ENCODE results near the gene ILK. TPM values are rescaled to one million over a fixed set of nuclear protein-coding genes. Genes with fewer than 3 reads are reported as not detected.

ILK gene
- total RNA-seq, 4 donors from 2014 or later, result 481 to 652 (median 606) TPM

DNA sequence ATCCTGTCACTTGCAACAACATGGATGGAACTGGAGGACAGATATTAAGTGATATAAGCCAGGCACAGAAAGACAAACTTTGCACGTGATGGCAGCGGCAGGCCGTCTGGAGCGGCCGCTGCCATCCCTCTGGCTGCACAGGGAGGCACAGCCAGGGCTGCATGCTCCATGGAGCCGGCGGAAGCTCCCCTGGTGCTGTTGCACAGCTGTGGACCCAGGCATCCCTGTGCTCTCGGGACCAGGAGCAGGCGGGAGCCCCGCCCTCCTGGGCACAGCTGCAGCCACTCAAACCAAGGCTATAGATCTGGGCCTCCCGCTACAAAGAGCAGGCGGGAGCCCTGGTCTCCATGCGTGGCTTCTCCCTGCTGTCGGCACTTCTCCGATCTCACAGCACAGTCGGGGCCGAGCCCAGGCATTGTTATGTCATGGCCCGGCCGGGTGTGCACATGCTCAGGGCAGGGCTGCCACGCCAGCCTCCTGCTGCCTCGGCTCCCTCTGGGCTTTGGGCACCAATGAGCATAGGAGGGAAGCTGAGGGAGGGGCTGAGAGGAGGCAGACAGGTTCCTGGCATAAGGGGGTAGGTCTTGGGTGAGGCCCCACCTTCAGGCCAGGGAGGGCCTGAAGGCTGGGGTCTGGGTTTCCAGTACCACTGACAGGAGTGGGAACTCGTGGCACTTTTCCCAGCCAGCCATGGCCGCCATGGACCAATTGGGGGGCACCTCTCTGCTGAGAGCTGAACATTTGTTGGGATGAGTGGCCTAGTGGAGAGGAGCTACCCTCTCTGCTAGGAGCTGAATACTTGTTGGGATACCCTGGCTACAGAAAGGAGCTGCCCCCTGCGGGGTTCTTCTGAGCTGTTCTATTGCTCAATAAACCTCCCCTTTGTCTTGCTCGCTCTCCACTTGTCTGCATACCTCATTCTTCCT is 16.9 kb upstream of the ILK start:
- WGBS, result 86% methylated on average over 13 of the region's 25 CpGs
- Histone ChIP-seq H3K27ac (replicated peaks in 1 of 4) (peak overlapping the region in 1 of 4 donors; percentile 5), H3K4me3 (no peak overlapping the region), H3K27me3 (no peaks in the 10 kb centered on the region), H3K36me3 (peaks cover 0 to 29% (median 2%) of the 10 kb centered on the region in 4 donors), H3K9me3 (peaks cover 0 to 17% (median 0%) of the 10 kb centered on the region in 4 donors), H3K4me1 (peaks cover 6 to 13% (median 9%) of the 10 kb centered on the region in 4 donors)
- TF ChIP-seq CTCF (IDR thresholded peaks at IDR 0.05) (no peak), POLR2AphosphoS5 (IDR thresholded peaks at IDR 0.05) (no peak), POLR2A (IDR thresholded peaks at IDR 0.05; ENCODE audit: low read depth) (no peak), EP300 (IDR thresholded peaks at IDR 0.05) (no peak)
- intact Hi-C loops (cut with DNase I), result no loop called here
- peak; percentile 89 for DNase-seq (ENCODE audit: extremely low spot score)

DNA sequence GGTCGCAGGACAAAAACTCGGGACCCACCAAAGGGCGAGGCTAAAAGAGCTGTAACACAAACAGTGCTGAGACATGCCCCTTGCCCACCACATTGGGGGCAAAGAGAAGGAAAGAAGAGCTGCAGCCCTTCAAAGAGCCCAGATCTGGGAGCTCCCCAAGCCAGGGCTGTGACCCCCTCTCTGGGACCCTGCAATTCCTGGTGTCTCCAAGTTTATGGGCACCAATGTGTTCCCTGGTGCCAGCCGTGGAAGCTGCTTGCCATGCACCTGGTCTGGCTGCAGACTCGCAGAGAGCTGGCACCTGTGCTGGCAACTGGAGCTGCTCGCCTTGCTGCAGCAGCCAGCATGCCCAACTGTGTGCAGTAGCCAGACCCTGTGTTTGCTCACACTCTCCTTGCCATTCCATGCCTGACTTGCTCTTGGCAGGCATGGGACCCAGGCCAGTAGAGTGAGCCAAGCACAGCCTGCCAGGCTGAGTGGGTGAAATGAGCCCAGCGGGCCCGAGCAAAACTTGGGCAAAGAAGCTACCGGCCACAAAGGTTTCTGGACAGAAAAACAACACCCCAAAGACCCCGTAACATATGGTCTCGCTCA is 16.1 kb upstream of the ILK start:
- H3K4me3 ChIP-seq, result no peak overlapping the region
- peaks cover 0 to 37% (median 6%) of the 10 kb centered on the region in 4 donors for H3K36me3 ChIP-seq
- no peaks in the 10 kb centered on the region for H3K27me3 ChIP-seq
- intact Hi-C loops (cut with DNase I), result no loop called here
- peak; percentile 47 for DNase-seq (ENCODE audit: extremely low spot score)
- H3K9me3 ChIP-seq, result peaks cover 0 to 17% (median 0%) of the 10 kb centered on the region in 4 donors
- TF ChIP-seq POLR2AphosphoS5 (IDR thresholded peaks at IDR 0.05) (no peak), CTCF (IDR thresholded peaks at IDR 0.05) (no peak), POLR2A (IDR thresholded peaks at IDR 0.05; ENCODE audit: low read depth) (no peak), EP300 (IDR thresholded peaks at IDR 0.05) (no peak)
- WGBS, result 86% methylated on average over 10 of the region's 11 CpGs
- H3K4me1 ChIP-seq, result peaks cover 6 to 13% (median 9%) of the 10 kb centered on the region in 4 donors
- H3K27ac ChIP-seq (replicated peaks in 1 of 4), result no peak overlapping the region

DNA sequence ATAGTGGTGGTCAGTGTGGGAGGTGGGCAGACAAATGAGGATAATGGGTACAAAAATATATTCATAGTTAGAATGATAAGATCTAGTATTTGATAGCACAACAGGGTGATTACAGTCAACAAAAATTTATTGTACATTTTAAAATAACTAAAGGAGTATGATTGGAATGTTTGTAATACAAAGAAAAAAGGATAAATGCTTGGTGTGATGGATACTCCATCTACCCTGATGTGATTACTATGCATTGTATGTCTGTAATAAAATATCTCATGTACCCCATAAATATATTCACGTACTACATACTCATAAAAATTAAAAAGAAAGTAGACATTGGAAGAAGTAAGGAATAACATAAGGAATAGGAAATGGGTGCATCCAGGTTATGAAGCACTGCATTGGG is 15.6 kb upstream of the ILK start:
- intact Hi-C loops (cut with DNase I), result no loop called here
- H3K9me3 ChIP-seq, result peaks cover 0 to 16% (median 0%) of the 10 kb centered on the region in 4 donors
- H3K27ac ChIP-seq (replicated peaks in 1 of 4), result no peak overlapping the region
- no peak for DNase-seq (ENCODE audit: extremely low spot score)
- H3K4me3 ChIP-seq, result no peak overlapping the region
- TF ChIP-seq POLR2AphosphoS5 (IDR thresholded peaks at IDR 0.05) (no peak), CTCF (IDR thresholded peaks at IDR 0.05) (no peak), POLR2A (IDR thresholded peaks at IDR 0.05; ENCODE audit: low read depth) (no peak), EP300 (IDR thresholded peaks at IDR 0.05) (no peak)
- peaks cover 8 to 13% (median 11%) of the 10 kb centered on the region in 4 donors for H3K4me1 ChIP-seq
- H3K27me3 ChIP-seq, result no peaks in the 10 kb centered on the region
- H3K36me3 ChIP-seq, result peaks cover 0 to 40% (median 7%) of the 10 kb centered on the region in 4 donors
- 100% methylated on average over 1 of the region's 1 CpG for WGBS

GRCh38 chr11:6594142-6594768 is 9.3 kb upstream of the ILK start:
- Histone ChIP-seq H3K27me3 (no peaks in the 10 kb centered on the region), H3K36me3 (peaks cover under 1 to 53% (median 21%) of the 10 kb centered on the region in 4 donors), H3K4me1 (peaks cover 26 to 50% (median 40%) of the 10 kb centered on the region in 4 donors), H3K4me3 (no peak overlapping the region), H3K27ac (replicated peaks in 1 of 4) (peak overlapping the region in 3 of 4 donors; percentile 36 to 82 (median 67)), H3K9me3 (no peaks in the 10 kb centered on the region)
- intact Hi-C loops (cut with DNase I), result no loop called here
- peak in 1 of 3 experiments; percentile 4 for TF ChIP-seq CTCF (IDR thresholded peaks at IDR 0.05)
- TF ChIP-seq POLR2A (IDR thresholded peaks at IDR 0.05; ENCODE audit: low read depth), result no peak
- no peak for TF ChIP-seq POLR2AphosphoS5 (IDR thresholded peaks at IDR 0.05)
- WGBS, result 96% methylated on average over 3 of the region's 3 CpGs
- peak; percentile 60 for DNase-seq (ENCODE audit: extremely low spot score)

Data from esophagus muscularis mucosa (tissue), 4 donors.